HepG2 (cell line): ENCODE measurements around the gene MAP3K9. TPM values are rescaled to one million over a fixed set of nuclear protein-coding genes. Genes with fewer than 3 reads are reported as not detected.
A peak's percentile ranks its signal among the peaks of the same experiment; 100 is the strongest.

ENCODE experiments used
- ATAC-seq: fragments of 200-7000 bp; cut with Tn5 transposase; 3 replicates; pipeline ENCODE4 v1.9.1; 2020; ENCODE audit warnings: mild to moderate bottlenecking, moderate library complexity
- BruUV-seq: library from RNA; stranded (reverse); fragments of 400-500 nt; replicated peaks from 2 replicates; lab custom pipeline; 2021; lab: Mats Ljungman, UMichigan
- CTCF ChIA-PET: fragments of 300-600 bp; formaldehyde crosslinking; extraction: SDS; loops from one replicate; lab custom pipeline; 2021; ENCODE audit warnings: low total read pairs, inconsistent platforms, low intra/inter-chr PET ratio; lab: Yijun Ruan, JAX
- POLR2A ChIA-PET: fragments of 350-600 bp; sonication (Branson Sonifier 250); formaldehyde crosslinking; loops from one replicate; lab custom pipeline; 2020; ENCODE audit warnings: antibody characterized with exemption, inconsistent platforms; lab: Yijun Ruan, JAX
- DNase-seq: peaks from one replicate; pipeline ENCODE4 v3.0.0-alpha.2; 2015; ENCODE audit warnings: low spot score
- FAIRE-seq: peaks from 3 replicates; lab custom pipeline; 2011; peaks lifted over from hg19 to GRCh38; lab: Jason Lieb, UNC
- H2AFZ ChIP-seq: one replicate; pipeline ENCODE4 v1.6.1; 2011; ENCODE audit warnings: low read length, inconsistent platforms
- H3K27ac ChIP-seq: fragments of 300-600 bp; 3 replicates; pipeline ENCODE4 v1.8.0; 2011; ENCODE audit warnings: mixed run types, mild to moderate bottlenecking, mixed read lengths, low read length, inconsistent platforms; ENCODE audit not compliant: insufficient read depth; ENCODE audit errors: extremely low read length
- H3K27me3 ChIP-seq, 2 experiments: fragments of 200-600 bp in 1 of 2; 2 replicates in 1 of 2; 3 replicates in 1 of 2; pipeline versions ENCODE4 v1.6.0 to v1.8.0; 2011; ENCODE audit warnings: low read length in 2 of 2, mild to moderate bottlenecking in 2 of 2, moderate library complexity in 2 of 2, inconsistent platforms in 1 of 2; ENCODE audit not compliant: insufficient read depth in 2 of 2, control insufficient read depth in 1 of 2
- H3K36me3 ChIP-seq, 2 experiments: fragments of 200-600 bp in 1 of 2; replicated peaks in 1 of 2; 2 replicates in 1 of 2; 3 replicates in 1 of 2; pipeline versions ENCODE4 v1.5.1 to v1.8.0; 2011; ENCODE audit warnings: low read length in 2 of 2, inconsistent platforms in 1 of 2; ENCODE audit not compliant: insufficient read depth in 2 of 2, control insufficient read depth in 1 of 2
- H3K4me1 ChIP-seq: 2 replicates; pipeline ENCODE4 v1.5.1; 2012; ENCODE audit warnings: low read length, inconsistent platforms; ENCODE audit not compliant: insufficient read depth
- H3K4me2 ChIP-seq: 2 replicates; pipeline ENCODE4 v1.6.0; 2011; ENCODE audit warnings: low read depth, low read length, inconsistent platforms
- H3K4me3 ChIP-seq, 3 experiments: fragments of 200-600 bp in 1 of 3; sonication (generic), shearing (Covaris generic) in 1 of 3; replicated peaks in 1 of 3; 2 replicates each; pipeline ENCODE4 v1.5.1; 2011 to 2016; ENCODE audit warnings: low read length in 3 of 3, inconsistent platforms in 2 of 3, low read depth in 2 of 3, mild to moderate bottlenecking in 2 of 3, control low read depth in 1 of 3, mixed read lengths in 1 of 3; ENCODE audit not compliant: insufficient read depth in 1 of 3
- H3K79me2 ChIP-seq: one replicate; pipeline ENCODE4 v1.6.1; 2011; ENCODE audit warnings: low read length, inconsistent platforms; ENCODE audit not compliant: insufficient read depth
- H3K9ac ChIP-seq: 2 replicates; pipeline ENCODE4 v1.6.0; 2011; ENCODE audit warnings: mild to moderate bottlenecking, low read depth, low read length, inconsistent platforms; ENCODE audit not compliant: insufficient read depth
- H3K9me3 ChIP-seq: 2 replicates; pipeline ENCODE4 v1.5.1; 2012; ENCODE audit warnings: mild to moderate bottlenecking, low read length
- H4K20me1 ChIP-seq: 2 replicates; pipeline ENCODE4 v1.6.0; 2011; ENCODE audit warnings: inconsistent platforms, mild to moderate bottlenecking, low read length, moderate library complexity; ENCODE audit not compliant: insufficient read depth
- FOSL1 ChIP-seq: sonication (generic); formaldehyde crosslinking; IDR thresholded peaks from 2 replicates; pipeline ENCODE4 v1.9.0; 2021; ENCODE audit warnings: missing genetic modification reagents, borderline replicate concordance
- MIER2 ChIP-seq: IDR thresholded peaks from 2 replicates; pipeline ENCODE4 v1.6.1; 2016; ENCODE audit warnings: missing biosample characterization, missing genetic modification reagents
- REST ChIP-seq, 2 experiments: IDR thresholded peaks; 2 replicates each; pipeline ENCODE4 v1.6.1; 2011 to 2012; ENCODE audit warnings: low read length in 2 of 2, borderline replicate concordance in 1 of 2, low read depth in 1 of 2, mild to moderate bottlenecking in 1 of 2, moderate library complexity in 1 of 2
- ZBTB44 ChIP-seq: sonication (generic); formaldehyde crosslinking; IDR thresholded peaks from 2 replicates; pipeline ENCODE4 v1.4.0; 2020; ENCODE audit warnings: missing genetic modification reagents
- WGBS: methylation state at CpG from one replicate; pipeline ENCODE4 v1.1.6; 2017; ENCODE audit warnings: low lambda C conversion rate; 5-methylcytosine and 5-hydroxymethylcytosine counted together
- in situ Hi-C: cut with HindIII; loops from 2 replicates; pipeline ENCODE4 v1.10.0; 2017; ENCODE audit warnings: low pct_unique_long_range_greater_than_20kb; ENCODE audit not compliant: extremely low pct_ligation_motif_present
- intact Hi-C: fragments of 100-400 bp; cut with micrococcal nuclease; formaldehyde crosslinking; loops from one replicate; pipeline ENCODE4 v1.10.0; 2022; ENCODE audit not compliant: unreplicated experiment
- polyA plus RNA-seq, 8 experiments: library from polyadenylated mRNA; depleted of rRNA in 3 of 8; stranded (reverse) in 7 of 8; unstranded in 1 of 8; fragments of >200 nt; fragmentation: Illumina TruSeq in 4 of 8; extraction: Trizol in 4 of 8; gene quantifications; 2 replicates each; pipeline versions ENCODE4 v1.2.1 to v1.2.3, GENCODE V29; 2011 to 2016; ENCODE audit warnings: low read depth in 4 of 8, missing spikeins in 1 of 8, mixed read lengths in 1 of 8; ENCODE audit not compliant: insufficient read depth in 1 of 8
- total RNA-seq, 5 experiments: library from RNA; depleted of rRNA; stranded (reverse); fragments of >200 nt; fragmentation: Illumina TruSeq; extraction: Trizol; gene quantifications; 2 replicates each; pipeline ENCODE4 v1.2.3, GENCODE V29; 2016; ENCODE audit warnings: low read depth in 1 of 5

Gene MAP3K9
- total and polyA plus RNA-seq, 2 of the 13 experiments (the other 11 are each of a cell fraction or from before 2014, with no cell fraction given), result 4.3 to 4.5 TPM

GRCh38 chr14:70804556-70805162 lies 4.7 kb downstream of the MAP3K9 start:
- no peak overlapping the region for H3K9ac ChIP-seq
- ChIA-PET POLR2A (no interaction called here), CTCF (no interaction called here)
- no peak for TF ChIP-seq ZBTB44 (CRISPR knock-in tag)
- peak; percentile 86 for TF ChIP-seq MIER2 (CRISPR knock-in tag)
- peak in 1 of 2 experiments; percentile 88; a peak in 3 of 4 replicates for TF ChIP-seq REST (IDR thresholded peaks at IDR 0.05; ENCODE audit: borderline replicate concordance in 1 of 2, low read depth in 1 of 2, low read length in 2 of 2)
- TF ChIP-seq FOSL1, result no peak
- no TSS peak for BruUV-seq
- peaks cover 24% of the 10 kb centered on the region for H3K79me2 ChIP-seq
- no peak for FAIRE-seq
- intact Hi-C loops, result loop anchor here (5.0 kb wide), 1 partner anchor 162 kb away; the partner anchor contains the start of gene TTC9
- DNase-seq, result no peak
- in situ Hi-C loops, result no loop called here
- no peak overlapping the region for H3K4me3 ChIP-seq
- H3K27me3 ChIP-seq, result no peaks in the 10 kb centered on the region
- H4K20me1 ChIP-seq, result peaks cover 2% of the 10 kb centered on the region; the same call in 1 of the 2 replicates
- H3K4me2 ChIP-seq, result no peak overlapping the region
- 92% methylated on average over 1 of the region's 1 CpG for WGBS
- no peak for ATAC-seq
- H3K4me1 ChIP-seq, result peaks cover 24% of the 10 kb centered on the region
- no peak overlapping the region for H2AFZ ChIP-seq
- H3K36me3 ChIP-seq, result peaks cover 7 to 11% of the 10 kb centered on the region in 2 experiments
- H3K9me3 ChIP-seq, result no peaks in the 10 kb centered on the region
- no peak overlapping the region for H3K27ac ChIP-seq
